ENCODE data around the gene ZCCHC24.

The ZCCHC24 gene

DNA sequence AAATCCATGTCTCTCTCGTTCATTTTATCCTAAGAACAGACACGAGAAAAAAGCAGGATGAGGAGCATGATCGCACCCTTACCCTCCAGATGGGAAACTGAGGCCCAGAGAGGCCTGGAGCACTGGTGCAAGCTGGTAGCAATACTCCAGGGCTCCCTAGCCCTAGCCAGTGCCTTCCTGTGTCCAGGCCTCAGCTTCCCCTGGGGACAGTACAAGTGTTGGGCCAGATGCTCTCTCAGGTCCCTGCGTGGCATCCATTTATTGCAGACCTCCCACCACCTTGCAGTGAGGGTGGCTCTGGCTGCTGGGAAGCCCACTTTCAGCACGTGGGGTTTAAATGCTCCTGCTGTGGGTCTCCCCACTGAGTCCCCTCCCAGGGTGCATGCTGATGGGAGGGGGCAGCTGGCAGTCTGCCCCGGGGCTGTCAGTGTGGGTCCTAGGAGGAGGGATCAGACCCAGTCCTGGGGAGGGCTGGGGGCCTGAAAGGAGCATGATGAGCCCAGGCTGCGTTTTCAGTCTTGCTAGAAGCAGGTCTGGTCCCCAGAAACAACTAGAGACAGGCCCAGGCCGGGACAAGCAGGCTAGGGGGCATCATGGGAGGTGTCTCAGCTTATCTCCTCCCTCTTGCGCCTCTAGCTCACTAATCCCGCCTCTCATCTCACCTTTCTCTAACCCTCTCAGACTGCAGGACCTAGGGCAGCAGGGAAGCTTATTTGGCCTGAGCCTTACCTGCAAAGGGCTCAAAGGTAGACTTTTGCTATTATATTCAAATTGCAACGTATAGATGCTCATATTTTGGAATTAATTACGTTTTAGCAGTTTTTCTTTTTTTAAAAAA lies 98.8 kb downstream of the ZCCHC24 start:
- Mint-ChIP-seq H3K4me1 (peaks cover 17% of the 10 kb centered on the region), H3K27ac (no peak overlapping the region), H3K4me3 (peak overlapping the region; percentile 54 to 72 (median 72)), H3K36me3 (ENCODE audit: low read depth) (peaks cover 9% of the 10 kb centered on the region), H3K27me3 (ENCODE audit: low read depth) (peaks cover 4% of the 10 kb centered on the region), H3K9me3 (no peaks in the 10 kb centered on the region)
- TF ChIP-seq, protein P1, sequence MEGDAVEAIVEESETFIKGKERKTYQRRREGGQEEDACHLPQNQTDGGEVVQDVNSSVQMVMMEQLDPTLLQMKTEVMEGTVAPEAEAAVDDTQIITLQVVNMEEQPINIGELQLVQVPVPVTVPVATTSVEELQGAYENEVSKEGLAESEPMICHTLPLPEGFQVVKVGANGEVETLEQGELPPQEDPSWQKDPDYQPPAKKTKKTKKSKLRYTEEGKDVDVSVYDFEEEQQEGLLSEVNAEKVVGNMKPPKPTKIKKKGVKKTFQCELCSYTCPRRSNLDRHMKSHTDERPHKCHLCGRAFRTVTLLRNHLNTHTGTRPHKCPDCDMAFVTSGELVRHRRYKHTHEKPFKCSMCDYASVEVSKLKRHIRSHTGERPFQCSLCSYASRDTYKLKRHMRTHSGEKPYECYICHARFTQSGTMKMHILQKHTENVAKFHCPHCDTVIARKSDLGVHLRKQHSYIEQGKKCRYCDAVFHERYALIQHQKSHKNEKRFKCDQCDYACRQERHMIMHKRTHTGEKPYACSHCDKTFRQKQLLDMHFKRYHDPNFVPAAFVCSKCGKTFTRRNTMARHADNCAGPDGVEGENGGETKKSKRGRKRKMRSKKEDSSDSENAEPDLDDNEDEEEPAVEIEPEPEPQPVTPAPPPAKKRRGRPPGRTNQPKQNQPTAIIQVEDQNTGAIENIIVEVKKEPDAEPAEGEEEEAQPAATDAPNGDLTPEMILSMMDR (IDR thresholded peaks at IDR 0.05; ENCODE audit: unreplicated experiment in 3 of 3) = no peak

DNA sequence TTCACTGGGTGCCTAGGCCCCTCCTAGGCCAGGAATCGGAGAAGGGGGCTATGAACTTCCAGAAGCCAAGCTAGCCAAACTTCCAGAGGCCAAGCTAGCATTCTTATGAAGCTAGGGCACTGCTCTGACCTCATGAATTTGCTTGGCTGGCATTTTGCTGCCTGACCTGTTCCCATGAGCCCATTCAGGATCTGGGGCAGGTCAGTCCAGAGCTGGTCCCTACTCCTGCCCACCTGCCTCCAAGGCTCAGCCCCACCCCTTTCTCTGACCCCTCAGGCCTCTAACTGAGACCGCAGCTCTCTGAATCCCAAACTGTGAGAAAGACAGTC lies 99.4 kb downstream of the ZCCHC24 start:
- TF ChIP-seq, protein P1 (IDR thresholded peaks at IDR 0.05; ENCODE audit: unreplicated experiment in 3 of 3) = no peak
- Mint-ChIP-seq H3K4me3 (peak overlapping the region in 2 of 3 experiments; percentile 52 to 67), H3K36me3 (ENCODE audit: low read depth) (peaks cover 8% of the 10 kb centered on the region), H3K27ac (no peak overlapping the region), H3K9me3 (no peaks in the 10 kb centered on the region), H3K27me3 (ENCODE audit: low read depth) (peaks cover 4% of the 10 kb centered on the region), H3K4me1 (peaks cover 17% of the 10 kb centered on the region)

DNA sequence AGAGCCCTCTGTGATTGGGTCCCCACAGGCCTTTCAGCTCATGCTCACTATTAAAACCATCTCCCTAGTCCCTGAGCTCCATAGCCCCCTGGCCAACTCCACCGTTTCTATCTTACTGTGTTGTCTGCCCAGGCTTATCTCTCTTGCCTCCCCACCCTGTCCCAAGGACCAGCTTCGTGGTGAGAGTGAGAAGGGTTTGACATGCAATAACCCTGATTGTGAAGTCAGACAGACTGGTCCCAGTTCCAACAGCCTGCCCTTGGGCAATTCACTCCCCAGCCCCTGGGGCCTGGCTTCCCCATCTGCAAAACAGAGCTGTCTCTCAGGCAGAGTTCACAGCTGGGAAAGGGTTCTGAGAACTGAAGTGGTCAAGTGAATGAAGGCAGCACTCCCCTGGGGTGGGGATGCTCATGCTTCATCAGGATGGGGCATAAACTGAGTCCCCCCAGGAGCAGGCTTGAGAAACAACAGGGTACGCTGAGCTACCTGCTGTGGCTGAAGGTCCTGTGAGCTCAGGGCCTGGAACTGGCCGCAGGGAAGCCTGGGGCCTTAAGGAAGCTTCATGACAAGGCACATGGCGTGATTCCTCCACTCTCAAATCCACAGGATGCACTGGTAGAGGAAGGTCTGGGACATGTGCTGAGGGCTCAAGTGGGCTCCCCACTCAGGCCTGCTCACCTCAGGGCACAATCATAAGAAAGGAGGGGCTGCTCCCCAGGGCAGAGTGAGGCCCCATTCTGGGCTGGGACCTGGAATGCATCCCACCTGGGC lies 100.0 kb downstream of the ZCCHC24 start:
- no peak overlapping the region for H3K4me3 Mint-ChIP-seq
- peaks cover 17% of the 10 kb centered on the region for H3K4me1 Mint-ChIP-seq
- TF ChIP-seq, protein P1 (IDR thresholded peaks at IDR 0.05; ENCODE audit: unreplicated experiment in 3 of 3) = no peak
- H3K27ac Mint-ChIP-seq = no peak overlapping the region
- peaks cover 8% of the 10 kb centered on the region for H3K36me3 Mint-ChIP-seq (ENCODE audit: low read depth)
- H3K9me3 Mint-ChIP-seq = no peaks in the 10 kb centered on the region
- H3K27me3 Mint-ChIP-seq (ENCODE audit: low read depth) = peaks cover 4% of the 10 kb centered on the region

DNA sequence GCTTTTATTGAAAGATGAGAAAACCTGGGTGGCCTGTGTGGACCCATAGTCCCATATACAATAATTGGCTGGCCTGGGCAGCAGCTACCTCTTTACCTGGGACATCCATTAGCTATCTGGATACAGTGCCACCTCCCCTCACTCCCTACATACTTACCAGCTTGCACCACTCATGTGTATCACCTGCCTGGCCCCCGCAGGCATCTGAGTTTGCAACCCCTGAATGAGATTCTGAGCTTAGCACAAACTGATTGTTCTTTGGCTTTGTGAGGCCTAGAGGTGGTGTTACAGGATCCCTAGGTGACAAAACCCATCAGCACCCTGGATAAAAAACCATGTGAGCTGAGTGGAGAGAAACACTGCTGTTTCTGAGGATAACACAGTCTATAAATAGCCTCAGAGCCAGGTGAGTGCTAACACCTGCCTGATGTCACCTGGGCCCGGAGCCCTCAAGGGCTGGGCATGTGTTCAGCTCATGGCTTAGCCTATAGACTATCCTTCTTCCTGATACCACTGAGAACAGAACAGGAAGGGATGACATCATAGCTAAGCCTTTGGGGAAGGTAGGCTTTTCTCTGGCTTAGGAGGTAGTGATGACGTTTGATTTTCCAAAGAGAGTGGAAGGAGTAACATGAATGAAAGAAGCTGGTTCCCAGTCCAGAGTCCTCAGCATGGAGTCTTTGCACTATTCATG lies 100.8 kb downstream of the ZCCHC24 start:
- H3K27me3 Mint-ChIP-seq (ENCODE audit: low read depth) = peaks cover 4% of the 10 kb centered on the region
- H3K9me3 Mint-ChIP-seq = no peaks in the 10 kb centered on the region
- H3K36me3 Mint-ChIP-seq (ENCODE audit: low read depth) = peaks cover 1% of the 10 kb centered on the region
- no peak overlapping the region for H3K4me3 Mint-ChIP-seq
- TF ChIP-seq, protein P1 (IDR thresholded peaks at IDR 0.05; ENCODE audit: unreplicated experiment in 3 of 3) = no peak
- peaks cover 14% of the 10 kb centered on the region for H3K4me1 Mint-ChIP-seq
- no peak overlapping the region for H3K27ac Mint-ChIP-seq

DNA sequence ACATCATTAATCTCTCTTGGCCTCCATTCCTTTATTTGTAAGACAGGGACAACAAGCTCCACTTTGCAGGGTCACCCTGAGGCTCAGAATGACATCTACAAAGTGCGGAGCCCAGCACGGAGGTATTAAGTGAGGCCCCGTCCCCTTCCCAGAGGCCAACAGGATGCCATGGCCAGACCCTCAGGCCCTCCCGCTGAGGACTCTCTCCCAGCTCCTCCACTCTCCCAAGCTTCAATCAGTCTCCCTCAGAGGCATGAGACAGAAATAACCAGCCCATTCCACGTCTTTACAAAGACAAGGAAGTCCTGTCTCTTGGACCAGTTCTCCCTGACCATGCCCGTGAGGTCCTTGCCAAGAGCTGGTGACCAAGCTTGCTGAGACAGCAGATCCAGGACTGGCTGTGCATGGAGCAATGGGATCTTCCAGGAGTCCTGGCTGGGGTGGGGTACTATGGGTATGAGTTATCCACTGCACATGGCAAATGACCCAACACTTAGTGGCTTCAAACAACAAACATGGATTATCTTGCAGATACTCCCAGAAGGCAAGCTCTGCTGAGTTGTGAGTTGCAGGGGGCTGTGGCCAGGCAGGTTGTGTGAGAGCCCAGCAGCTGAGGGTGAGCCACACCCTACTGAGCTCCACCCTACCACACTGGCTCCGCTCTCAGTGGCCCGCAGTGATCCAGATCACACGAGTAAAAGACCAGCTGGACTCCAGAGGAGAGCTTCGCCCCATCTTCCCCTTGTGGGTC lies 102.4 kb downstream of the ZCCHC24 start:
- Mint-ChIP-seq H3K9me3 (no peaks in the 10 kb centered on the region), H3K27me3 (ENCODE audit: low read depth) (peaks cover 4% of the 10 kb centered on the region), H3K27ac (no peak overlapping the region), H3K36me3 (ENCODE audit: low read depth) (no peaks in the 10 kb centered on the region), H3K4me3 (no peak overlapping the region), H3K4me1 (no peaks in the 10 kb centered on the region)
- TF ChIP-seq, protein P1 (IDR thresholded peaks at IDR 0.05; ENCODE audit: unreplicated experiment in 3 of 3) = no peak
